ENCODE data around the gene BEX3.
"Not testable (repeated sequence)": the region's sequence is repeated elsewhere in the genome, so short reads cannot be mapped to it uniquely, and the experiment has no call there.

Gene BEX3

GRCh38 chrX:103382877-103383276, 6.5 kb downstream of the BEX3 start:
- DNase-seq (ENCODE audit: low read depth in 2 of 2) = no peak

DNA sequence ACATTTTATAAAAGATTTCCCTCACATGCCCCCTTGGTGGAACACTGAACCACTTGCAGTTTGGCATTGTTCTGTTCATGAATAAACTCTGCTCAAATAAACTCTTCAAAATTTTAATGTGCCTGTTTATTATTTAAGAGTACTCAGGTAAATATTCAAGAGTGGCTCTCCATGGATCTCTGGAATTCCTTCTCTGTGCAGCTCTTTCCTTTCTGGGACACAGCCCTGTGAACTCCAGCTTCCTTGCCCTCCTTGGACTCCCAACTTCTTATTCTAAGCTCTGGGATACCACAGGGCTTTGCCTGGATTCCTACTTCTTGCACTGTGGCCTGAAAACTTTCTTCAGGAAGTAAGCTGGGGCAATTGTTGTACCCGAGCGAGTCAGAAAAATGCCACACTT, 8.3 kb downstream of the BEX3 start:
- no peak for DNase-seq (ENCODE audit: low read depth in 2 of 2)

- DNase-seq (ENCODE audit: low read depth in 2 of 2) = not testable (repeated sequence)
These were observed 9.0 kb downstream of the BEX3 start for GRCh38 chrX:103385283-103385830.

GRCh38 chrX:103386332-103386731, 10.0 kb downstream of the BEX3 start:
- DNase-seq (ENCODE audit: low read depth in 2 of 2) = no peak

DNA sequence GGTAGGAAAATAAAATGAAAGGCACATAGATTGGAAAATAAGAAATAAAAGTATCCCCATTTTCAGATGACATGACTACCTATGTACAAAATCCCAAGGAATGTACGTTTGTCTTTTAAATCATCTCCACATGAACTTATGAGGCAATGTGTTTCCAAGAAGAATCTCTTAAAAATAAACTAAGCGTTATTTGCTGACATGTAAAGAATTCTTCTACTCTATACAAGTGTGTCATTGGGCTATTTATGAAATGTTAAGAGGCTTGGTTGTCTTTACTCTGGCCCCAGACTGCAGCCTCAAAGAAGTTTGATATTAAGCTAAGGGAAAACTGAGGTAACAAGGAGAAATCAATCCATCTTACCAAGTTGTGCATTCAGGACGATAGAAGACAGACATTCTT, 17.1 kb downstream of the BEX3 start:
- no peak for DNase-seq (ENCODE audit: low read depth in 2 of 2)

GRCh38 chrX:103396186-103396585, 19.8 kb downstream of the BEX3 start:
- DNase-seq (ENCODE audit: low read depth in 2 of 2) = no peak

DNA sequence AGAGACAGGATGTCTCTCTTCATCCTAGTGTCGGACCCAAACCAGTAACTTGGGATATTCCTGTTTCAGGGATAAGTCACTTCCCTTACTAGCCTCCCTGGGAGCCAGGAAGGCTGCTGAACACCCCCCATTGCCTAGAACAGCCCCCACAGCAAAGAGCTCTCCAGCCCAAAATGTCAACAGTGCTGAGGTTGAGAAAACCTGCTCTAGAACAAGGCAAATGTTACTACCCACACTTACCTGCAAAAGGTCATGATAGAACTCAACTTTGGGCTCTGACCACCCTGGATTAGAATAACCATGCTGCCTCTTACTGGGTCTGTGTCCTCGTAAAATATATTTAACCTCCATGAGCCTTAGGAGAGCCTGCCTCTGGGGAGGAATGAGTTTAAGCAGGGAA, 20.3 kb downstream of the BEX3 start:
- no peak for DNase-seq (ENCODE audit: low read depth in 2 of 2)

GRCh38 chrX:103397707-103398106, 21.4 kb downstream of the BEX3 start:
- no peak for DNase-seq (ENCODE audit: low read depth in 2 of 2)

DNA sequence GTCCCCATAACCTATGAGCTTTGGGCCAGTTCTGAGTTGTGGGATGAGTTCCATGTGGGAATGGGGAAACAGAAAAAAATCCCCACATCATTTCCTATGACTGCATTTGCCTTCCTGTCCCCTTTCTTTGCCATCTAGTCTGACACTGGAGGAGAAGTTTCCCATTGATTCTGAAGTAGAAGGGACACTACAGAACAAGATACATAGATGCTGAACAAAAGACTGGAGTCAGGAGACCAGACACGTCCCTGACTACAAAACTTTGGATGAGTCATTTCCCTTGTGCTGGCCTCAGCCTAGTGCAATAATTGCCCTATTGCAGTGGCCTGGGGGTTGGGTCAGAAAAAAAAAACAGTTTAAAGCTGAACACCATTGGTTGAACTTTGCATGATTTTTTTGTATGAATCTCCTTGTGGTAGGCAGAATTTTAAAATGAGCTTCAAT, 22.1 kb downstream of the BEX3 start:
- DNase-seq (ENCODE audit: low read depth in 2 of 2) = no peak

- DNase-seq (ENCODE audit: low read depth in 2 of 2) = no peak
These were observed 23.4 kb downstream of the BEX3 start for GRCh38 chrX:103399744-103400143.

DNA sequence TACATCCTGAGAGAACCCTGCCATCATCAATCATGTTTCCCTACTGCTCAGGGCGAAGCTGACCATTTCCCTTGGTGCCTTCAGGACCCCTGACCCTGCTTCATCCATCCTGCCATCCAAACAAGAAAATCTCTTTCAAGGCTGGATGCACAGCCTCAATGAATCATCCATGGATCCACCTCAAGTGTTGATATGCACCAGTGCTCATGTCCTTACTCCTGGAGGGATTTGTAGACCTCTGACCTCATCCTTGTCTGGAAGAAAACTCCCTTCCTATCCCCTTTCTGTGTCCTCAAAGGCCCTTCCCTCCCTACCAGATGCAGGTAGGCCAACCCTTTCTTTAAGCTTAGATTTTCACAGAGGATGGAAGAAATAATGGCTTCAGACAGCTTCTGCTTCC, 24.6 kb downstream of the BEX3 start:
- no peak for DNase-seq (ENCODE audit: low read depth in 2 of 2)

DNA sequence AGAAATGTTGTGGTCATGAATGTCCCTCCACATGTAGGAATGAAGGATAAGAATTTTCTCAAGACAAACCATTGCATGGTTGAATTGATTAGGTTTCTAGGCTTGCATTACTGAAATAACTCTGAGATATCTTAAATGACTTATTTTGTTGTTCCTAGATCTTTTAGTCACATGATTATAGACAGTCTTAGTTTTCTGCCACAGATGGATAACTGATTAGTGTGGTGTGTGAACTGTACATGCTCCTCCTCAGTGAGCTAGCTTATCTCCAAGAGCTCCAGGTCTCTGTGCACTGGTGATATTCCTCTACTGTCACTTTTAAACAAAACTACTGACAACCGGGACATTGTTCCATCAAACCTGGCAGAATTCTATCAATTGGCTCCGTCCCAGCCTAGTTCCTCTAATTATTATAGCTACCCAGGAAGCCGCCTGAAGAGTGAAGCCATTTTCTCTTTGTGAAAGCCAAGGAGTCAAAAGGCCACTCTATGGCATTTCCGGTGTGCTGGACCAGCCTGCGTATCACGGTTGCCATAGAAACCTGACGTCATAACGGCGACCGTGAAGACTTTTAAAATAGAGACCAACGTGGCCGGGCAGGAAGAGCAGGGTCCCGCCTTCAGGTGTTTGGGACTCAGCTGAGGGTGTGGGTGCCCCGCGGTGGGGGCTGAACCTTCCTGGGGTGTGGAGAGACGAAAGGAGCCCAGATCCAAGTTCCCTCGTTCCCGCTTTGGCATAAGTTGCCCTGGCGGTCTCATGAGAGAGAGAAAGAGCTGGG, 28.1 kb downstream of the BEX3 start:
- DNase-seq (ENCODE audit: low read depth in 2 of 2) = peak; percentile 32 to 42

- DNase-seq (ENCODE audit: low read depth in 2 of 2) = no peak
These were observed 28.6 kb downstream of the BEX3 start for GRCh38 chrX:103405009-103405333.

DNA sequence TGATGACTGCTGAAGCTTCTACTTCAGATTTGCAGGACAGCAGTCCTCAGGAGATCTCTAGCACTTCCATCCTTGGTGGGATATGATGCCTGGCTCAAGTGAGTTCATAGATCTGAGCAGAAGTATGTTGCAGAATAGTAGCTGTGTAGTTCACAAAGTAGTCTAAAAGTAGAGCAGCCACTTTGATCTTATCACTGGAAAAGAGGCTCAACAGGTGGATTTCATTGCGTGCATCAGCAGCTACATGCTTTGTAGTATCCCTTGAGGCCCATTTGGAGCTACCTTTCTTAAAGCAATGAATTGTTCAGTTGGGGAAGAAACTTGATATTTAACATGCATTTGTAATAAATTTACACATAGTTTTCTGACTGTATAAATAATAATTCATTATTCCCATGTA, 29.9 kb downstream of the BEX3 start:
- no peak for DNase-seq (ENCODE audit: low read depth in 2 of 2)

GRCh38 chrX:103407776-103408175, 31.4 kb downstream of the BEX3 start:
- DNase-seq (ENCODE audit: low read depth in 2 of 2) = no peak

- DNase-seq (ENCODE audit: low read depth in 2 of 2) = not testable (repeated sequence)
These were observed 35.4 kb downstream of the BEX3 start for GRCh38 chrX:103411721-103412120.

DNA sequence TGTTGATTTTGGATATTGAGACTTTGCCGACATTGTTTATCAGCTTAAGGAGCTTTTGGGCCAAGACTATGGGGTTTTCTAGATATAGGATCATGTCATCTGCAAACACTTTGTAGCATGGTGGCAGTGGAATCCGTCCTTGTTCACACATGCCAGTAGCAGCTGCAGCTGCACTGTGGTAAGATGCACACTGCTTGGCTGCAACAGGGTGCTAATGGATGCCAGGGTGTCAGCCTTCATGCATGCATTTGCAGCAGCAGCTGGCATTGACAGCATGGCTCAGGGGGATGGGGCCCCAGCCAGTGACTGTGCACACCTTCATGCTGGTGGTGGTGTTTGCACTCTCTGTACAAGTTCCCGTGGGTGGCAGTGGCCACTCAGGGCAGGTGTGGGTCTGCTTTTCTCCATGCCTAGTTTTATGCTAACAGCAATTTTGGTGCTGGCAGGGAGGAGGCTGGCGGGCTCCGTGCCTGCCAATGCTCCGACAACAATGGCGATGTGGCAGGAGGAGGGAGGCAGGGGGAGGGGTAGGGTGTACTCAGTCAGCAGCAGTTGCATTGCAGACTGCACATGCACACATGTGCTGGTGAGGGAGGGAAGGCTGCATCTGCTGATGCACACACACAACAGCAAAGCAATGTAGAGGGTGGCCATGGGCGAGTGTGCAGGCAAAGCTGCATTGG, 37.5 kb downstream of the BEX3 start:
- no peak for DNase-seq (ENCODE audit: low read depth in 2 of 2)

GRCh38 chrX:103414561-103414960, 38.2 kb downstream of the BEX3 start:
- DNase-seq (ENCODE audit: low read depth in 2 of 2) = no peak

DNA sequence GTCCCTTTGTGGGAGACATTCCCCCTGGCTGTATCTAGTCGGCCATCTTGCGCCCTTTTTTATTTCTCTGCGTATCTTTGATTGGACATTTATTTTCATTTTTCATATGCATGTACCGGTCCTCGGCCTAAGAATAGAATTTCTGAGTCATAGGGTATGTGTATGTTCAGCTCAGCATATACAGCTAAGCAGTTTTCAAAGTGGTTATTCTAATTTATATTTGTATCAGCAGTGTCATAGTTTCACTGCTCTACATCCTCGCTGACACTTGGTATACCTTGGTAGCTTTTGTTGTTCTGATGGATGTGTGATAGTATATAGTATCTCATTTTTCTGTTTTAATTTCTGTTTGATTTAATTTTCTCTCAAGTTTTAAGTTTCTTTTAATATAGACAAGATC, 38.7 kb downstream of the BEX3 start:
- DNase-seq (ENCODE audit: low read depth in 2 of 2) = no peak

- DNase-seq (ENCODE audit: low read depth in 2 of 2) = no peak
These were observed 39.2 kb downstream of the BEX3 start for GRCh38 chrX:103415528-103415927.

DNA sequence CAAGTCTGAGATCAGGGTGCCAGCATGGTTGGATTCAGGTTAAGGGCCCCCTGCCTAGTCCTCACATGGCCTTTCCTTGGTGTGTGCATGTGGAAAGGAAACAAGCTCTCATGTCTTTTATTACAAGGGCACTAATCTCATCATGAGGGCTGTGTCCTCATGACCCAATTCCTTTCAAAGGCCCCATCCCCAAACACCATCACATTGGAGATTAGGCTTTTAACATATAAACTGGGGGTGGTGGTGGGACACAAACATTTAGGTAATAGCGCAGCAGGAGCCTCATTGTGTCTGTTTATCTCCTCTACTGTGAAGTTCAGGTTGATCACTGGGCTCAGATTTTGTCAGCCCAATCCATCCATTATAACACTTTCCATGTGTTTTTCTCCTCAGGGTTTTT, 41.0 kb downstream of the BEX3 start:
- no peak for DNase-seq (ENCODE audit: low read depth in 2 of 2)

DNA sequence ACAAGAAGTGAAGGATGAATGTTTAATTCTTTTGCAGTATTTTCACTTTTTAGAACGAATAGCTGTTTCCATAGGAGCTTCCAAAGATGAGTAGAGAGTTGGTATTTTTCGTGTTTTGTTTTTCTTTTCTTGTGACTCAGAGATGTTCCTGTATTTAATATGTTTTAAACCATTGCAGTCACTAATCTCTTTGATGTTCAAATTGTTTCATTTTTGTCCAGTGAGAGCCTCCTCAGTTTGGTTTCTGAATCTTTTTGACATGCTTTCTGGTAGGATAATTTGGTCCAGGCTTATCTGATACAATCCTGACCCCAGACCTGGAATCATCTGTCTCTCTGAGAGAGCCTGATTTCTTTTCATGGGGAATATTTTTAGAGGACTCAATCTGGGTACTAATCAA, 41.6 kb downstream of the BEX3 start:
- no peak for DNase-seq (ENCODE audit: low read depth in 2 of 2)

DNA sequence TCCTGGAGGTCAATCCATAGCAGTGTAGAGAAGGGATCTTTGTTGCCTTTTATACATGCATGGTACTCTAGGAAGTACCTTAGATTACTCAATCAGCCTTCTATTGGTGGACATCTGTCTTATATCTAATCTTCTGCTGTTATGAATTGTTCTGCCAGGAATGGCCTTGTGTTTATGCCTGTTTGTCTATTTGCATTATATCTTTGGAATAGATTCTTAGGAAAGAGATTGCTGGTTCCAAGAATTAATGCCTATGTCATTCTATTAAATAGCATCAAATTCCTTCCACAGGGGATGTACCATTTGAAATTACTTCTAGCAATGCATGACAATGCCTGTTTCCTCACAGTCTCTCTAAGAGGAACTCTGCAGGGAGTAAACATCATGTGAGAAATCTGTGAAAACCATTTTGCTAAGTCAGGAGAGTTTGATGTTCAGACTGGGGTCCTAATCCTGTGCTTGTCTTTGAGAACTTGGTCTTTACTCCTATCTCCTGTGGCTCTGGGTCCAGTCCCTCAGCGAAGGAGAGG, 42.5 kb downstream of the BEX3 start:
- DNase-seq (ENCODE audit: low read depth in 2 of 2) = no peak

Measured in stimulated activated CD4-positive, alpha-beta T cell treated with anti-CD3 and anti-CD28 coated beads, Interleukin-4, amount 100 ng/mL, for 48 hours (primary cell).